A673 (cell line): ENCODE measurements around the gene RAB15. TPM values are rescaled to one million over a fixed set of nuclear protein-coding genes. Genes with fewer than 3 reads are reported as not detected.

Source experiments
- BruUV-seq: library from RNA; stranded (reverse); fragments of 400-500 nt; replicated peaks from 2 replicates; lab custom pipeline; 2021; lab: Mats Ljungman, UMichigan
- CTCF ChIA-PET: fragments of 300-600 bp; sonication (Branson Sonifier 250); formaldehyde crosslinking; loops from one replicate; lab custom pipeline; 2022; ENCODE audit warnings: antibody characterized with exemption; lab: Charles Lee
- POLR2A ChIA-PET: fragments of 300-600 bp; sonication (Branson Sonifier 250); formaldehyde crosslinking; loops from one replicate; lab custom pipeline; 2022; ENCODE audit warnings: antibody characterized with exemption; ENCODE audit not compliant: low non-redundant PET; lab: Charles Lee
- DNase-seq: peaks from one replicate; pipeline ENCODE4 v3.0.0-alpha.2; 2015; ENCODE audit warnings: low spot score
- H3K27ac ChIP-seq: fragments of 200-600 bp; sonication (generic); 2 replicates; pipeline ENCODE4 v1.5.1; 2016; ENCODE audit warnings: mixed run types, low read depth, mild to moderate bottlenecking, mixed read lengths, antibody characterized with exemption, low read length; ENCODE audit not compliant: poor library complexity, severe bottlenecking
- H3K27me3 ChIP-seq: fragments of 200-600 bp; sonication (generic); replicated peaks from 2 replicates; pipeline ENCODE4 v1.6.1; 2017; ENCODE audit warnings: mixed run types, low read depth, mild to moderate bottlenecking, mixed read lengths, antibody characterized with exemption, low read length; ENCODE audit not compliant: insufficient read depth, poor library complexity
- H3K36me3 ChIP-seq: fragments of 200-600 bp; sonication (generic); 2 replicates; pipeline ENCODE4 v1.6.1; 2016; ENCODE audit warnings: mixed run types, mild to moderate bottlenecking, mixed read lengths, antibody characterized with exemption, low read length; ENCODE audit not compliant: insufficient read depth, poor library complexity, severe bottlenecking
- H3K4me1 ChIP-seq: fragments of 200-600 bp; sonication (generic); 2 replicates; pipeline ENCODE4 v1.6.1; 2017; ENCODE audit warnings: mixed run types, mild to moderate bottlenecking, mixed read lengths, antibody characterized with exemption, low read length; ENCODE audit not compliant: insufficient read depth, poor library complexity, severe bottlenecking
- H3K4me3 ChIP-seq: fragments of 200-600 bp; sonication (generic); 2 replicates; pipeline ENCODE4 v1.5.1; 2016; ENCODE audit warnings: low read depth, mixed run types, mild to moderate bottlenecking, mixed read lengths, low read length; ENCODE audit not compliant: poor library complexity, severe bottlenecking
- H3K9me3 ChIP-seq: fragments of 200-600 bp; sonication (generic); 2 replicates; pipeline ENCODE4 v1.6.1; 2016; ENCODE audit warnings: mixed run types, low read depth, mild to moderate bottlenecking, mixed read lengths, antibody characterized with exemption, low read length; ENCODE audit not compliant: poor library complexity, severe bottlenecking
- CTCF ChIP-seq: fragments of 300-800, 200-600 bp; sonication (generic); conservative IDR thresholded peaks from 2 replicates; pipeline ENCODE4 v1.5.1; 2017; ENCODE audit warnings: low read depth, mild to moderate bottlenecking, antibody characterized with exemption, low read length, moderate library complexity, mixed read lengths
- EZH2 ChIP-seq: fragments of 200-600 bp; sonication (generic); IDR thresholded peaks from 2 replicates; pipeline ENCODE4 v1.6.1; 2017; ENCODE audit warnings: borderline replicate concordance, low read depth, mild to moderate bottlenecking, mixed read lengths, antibody characterized with exemption, low read length; ENCODE audit not compliant: poor library complexity, severe bottlenecking
- intact Hi-C: fragments of 100-400 bp; cut with micrococcal nuclease; formaldehyde crosslinking; loops from one replicate; pipeline ENCODE4 v1.10.0; 2022; ENCODE audit not compliant: unreplicated experiment
- total RNA-seq: library from RNA; stranded (reverse); gene quantifications from 2 replicates; pipeline ENCODE4 v1.2.3, GENCODE V29; 2021

Gene RAB15
- total RNA-seq, 1 experiment from 2014 or later = 23.6 TPM

GRCh38 chr14:64944861-64945260 is 27.3 kb downstream of the RAB15 start:
- Histone ChIP-seq H3K27me3 (no peaks in the 10 kb centered on the region), H3K27ac (no peak overlapping the region), H3K36me3 (peaks cover 3% of the 10 kb centered on the region), H3K9me3 (no peaks in the 10 kb centered on the region), H3K4me1 (peaks cover 8% of the 10 kb centered on the region), H3K4me3 (no peak overlapping the region)
- ChIA-PET CTCF (no interaction called here), POLR2A (no interaction called here)
- TF ChIP-seq CTCF (no peak), EZH2 (no peak)
- no peak for DNase-seq
- intact Hi-C loops = no loop called here
- no TSS peak for BruUV-seq

GRCh38 chr14:64944041-64944440 is 28.1 kb downstream of the RAB15 start:
- Histone ChIP-seq H3K4me1 (peaks cover 8% of the 10 kb centered on the region), H3K4me3 (no peak overlapping the region), H3K27me3 (no peaks in the 10 kb centered on the region), H3K36me3 (peaks cover 3% of the 10 kb centered on the region), H3K9me3 (no peaks in the 10 kb centered on the region), H3K27ac (no peak overlapping the region)
- no peak for DNase-seq
- no TSS peak for BruUV-seq
- ChIA-PET CTCF (interaction anchor here (0.5 kb wide), 1 partner anchor 12 kb away, joined by 6 read pairs; no protein-coding TSS in a partner anchor), POLR2A (no interaction called here)
- TF ChIP-seq CTCF (no peak), EZH2 (no peak)
- intact Hi-C loops = no loop called here

GRCh38 chr14:64943556-64943955 is 28.6 kb downstream of the RAB15 start:
- H3K4me3 ChIP-seq = no peak overlapping the region
- ChIA-PET CTCF (no interaction called here), POLR2A (no interaction called here)
- intact Hi-C loops = no loop called here
- BruUV-seq = no TSS peak
- H3K4me1 ChIP-seq = peaks cover 8% of the 10 kb centered on the region
- TF ChIP-seq CTCF (no peak), EZH2 (no peak)
- no peaks in the 10 kb centered on the region for H3K9me3 ChIP-seq
- no peak for DNase-seq
- no peak overlapping the region for H3K27ac ChIP-seq
- peaks cover 3% of the 10 kb centered on the region for H3K36me3 ChIP-seq
- no peaks in the 10 kb centered on the region for H3K27me3 ChIP-seq
